GM21423 (cell line): ENCODE results near the gene TFIP11.
"Not testable (repeated sequence)": the region's sequence is repeated elsewhere in the genome, so short reads cannot be mapped to it uniquely, and the experiment has no call there.

Experiments used
- ATAC-seq: cut with Tn5 transposase; IDR thresholded peaks from one replicate; pipeline ENCODE4 v1.9.1; 2021; ENCODE audit warnings: mild to moderate bottlenecking, moderate library complexity; ENCODE audit not compliant: unreplicated experiment

The TFIP11 gene

DNA sequence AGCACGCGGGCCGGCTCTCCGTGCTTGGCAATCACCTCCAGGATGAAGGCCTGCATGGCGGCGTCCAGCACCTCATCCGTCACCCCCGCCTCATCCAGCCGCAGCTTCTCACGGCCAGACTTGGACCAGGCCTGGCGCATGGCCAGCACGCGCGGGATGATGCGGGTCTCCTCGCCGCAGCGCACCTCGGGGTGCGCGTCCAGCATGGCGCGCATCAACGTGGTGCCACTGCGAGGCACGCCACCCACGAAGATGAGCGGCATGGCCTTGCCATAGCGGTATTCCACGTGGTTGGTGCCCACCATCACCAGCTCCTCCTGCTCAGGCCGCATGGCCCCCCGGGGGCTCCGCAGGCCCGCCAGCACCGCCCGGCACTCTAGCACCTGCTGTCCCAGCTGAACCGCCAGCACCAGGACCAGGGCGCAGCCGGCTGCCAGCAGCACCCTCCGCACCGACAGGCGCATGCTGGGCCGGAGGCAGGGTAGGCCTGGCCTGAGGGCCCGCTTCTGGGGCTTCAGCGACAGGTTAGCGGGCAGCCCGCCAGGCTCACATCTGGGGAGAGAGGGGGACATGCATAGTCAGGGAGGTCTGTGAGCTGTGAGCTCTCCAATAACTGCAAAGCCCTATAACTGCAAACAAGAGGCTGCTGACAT lies 29.0 kb upstream of the TFIP11 start:
- no peak for ATAC-seq

DNA sequence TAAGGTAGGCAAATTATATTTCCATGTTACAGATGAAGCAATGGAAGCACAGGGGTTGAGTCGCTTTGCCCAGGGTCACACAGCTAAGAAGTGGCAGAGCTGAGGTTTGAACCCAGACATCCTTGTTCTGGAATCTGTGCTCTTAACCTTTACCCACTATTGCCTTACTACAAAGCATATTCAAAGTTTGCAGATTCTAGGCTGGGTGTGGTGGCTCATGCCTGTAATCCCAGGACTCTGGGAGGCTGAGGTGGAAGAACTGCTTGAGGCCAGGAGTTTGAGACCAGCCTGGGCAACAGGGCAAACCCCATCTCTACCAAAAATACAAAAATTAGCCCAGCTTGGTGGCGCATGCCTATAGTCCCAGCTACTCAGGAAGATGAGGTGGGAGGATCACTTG lies 27.8 kb upstream of the TFIP11 start:
- ATAC-seq = no peak

DNA sequence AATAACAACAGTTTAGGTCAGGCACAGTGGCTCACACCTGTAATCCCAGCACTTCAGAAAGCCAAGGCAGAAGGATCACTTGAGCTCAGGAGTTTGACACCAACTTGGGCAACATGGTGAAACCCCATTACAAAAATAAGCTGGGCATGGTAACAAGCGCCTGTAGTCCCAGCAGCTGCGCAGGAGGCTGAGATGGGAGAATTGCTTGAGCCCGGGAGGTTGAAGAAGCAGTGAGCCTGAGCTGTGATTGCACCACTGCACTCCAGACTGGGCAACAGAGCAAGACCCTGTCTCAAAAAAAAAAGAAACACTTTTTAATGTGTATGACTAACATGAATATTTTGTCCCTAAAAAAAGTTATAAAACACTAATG lies 24.5 kb upstream of the TFIP11 start:
- no peak for ATAC-seq

DNA sequence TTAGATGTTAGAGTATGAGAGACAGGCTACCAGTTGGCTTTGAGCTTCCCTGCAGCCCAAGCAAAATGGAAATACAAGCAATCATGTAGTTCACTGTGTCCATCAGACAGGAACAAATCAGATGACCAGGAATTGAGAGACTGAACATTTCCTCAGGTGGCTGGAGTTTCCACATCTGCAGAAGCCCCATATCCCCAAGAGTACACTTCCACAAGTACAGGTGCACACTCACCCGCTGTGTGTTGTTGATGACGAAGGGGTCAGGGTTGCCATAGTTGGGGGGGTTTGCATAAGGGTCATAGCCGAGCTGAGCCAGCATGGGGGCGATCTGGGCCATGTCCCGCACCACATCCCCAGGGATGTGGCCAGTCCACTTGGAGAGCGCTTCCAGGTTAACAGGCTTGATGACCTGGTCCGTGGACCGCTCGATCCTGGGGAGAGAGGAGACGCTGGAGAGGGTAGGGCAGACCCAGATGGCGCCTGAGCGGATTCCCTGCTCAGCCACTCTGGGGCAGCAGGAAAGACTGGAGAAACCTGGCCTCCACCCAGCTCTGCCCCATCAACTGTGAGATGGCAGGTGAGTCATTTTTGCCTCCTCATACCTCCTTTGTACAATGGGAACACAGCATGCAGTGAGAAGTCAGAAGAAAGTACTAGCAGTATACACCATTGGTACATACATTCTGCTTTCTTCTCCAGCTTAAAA lies 23.9 kb upstream of the TFIP11 start:
- no peak for ATAC-seq

DNA sequence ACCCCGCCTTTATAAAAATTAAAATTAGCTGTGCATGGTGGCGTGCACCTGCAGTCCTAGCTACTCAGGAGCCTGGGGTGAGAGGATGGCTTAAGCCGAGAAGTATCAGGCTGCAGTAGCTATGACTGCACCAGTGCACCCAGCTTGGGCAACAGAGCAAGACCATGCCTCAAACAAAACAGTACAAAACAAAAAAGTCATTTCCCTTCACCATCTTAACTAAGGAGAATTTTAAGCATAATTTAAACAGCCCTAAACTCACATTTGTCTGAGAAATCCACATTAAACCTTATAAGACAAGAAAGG lies 23.3 kb upstream of the TFIP11 start:
- no peak for ATAC-seq

DNA sequence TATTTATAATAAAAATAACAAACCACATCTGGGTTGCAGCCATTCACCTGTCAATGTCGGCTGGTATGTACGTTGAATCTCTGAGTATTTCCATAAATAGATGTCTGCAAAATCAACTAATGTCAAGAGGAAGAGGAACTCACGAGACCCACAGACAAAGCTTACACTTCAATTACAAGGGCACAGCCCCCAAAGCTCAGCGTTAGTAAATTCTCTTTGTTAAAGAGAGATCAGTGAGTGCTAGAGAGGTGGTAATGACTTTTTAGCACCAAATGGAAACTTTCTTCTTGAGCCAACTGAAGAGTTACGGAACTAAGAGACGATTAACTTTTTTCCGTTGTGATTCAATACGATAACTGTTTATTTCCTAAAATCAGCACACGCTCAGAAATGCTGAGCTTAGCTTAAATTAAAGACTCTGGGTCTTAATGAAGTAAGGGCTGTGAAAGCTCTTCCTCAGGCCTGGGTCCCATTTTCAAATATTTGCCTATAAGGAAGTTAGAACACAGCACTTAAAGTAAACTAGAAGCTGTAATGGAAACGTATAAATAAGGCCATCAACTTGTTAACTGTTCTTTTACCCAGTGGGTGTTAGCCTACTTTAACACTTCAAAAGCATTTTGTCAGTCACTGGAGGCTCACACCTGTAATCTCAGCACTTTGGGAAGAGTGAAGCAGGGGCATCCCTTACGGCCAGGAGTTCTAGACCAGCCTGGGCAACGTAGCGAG lies 22.8 kb upstream of the TFIP11 start:
- no peak for ATAC-seq

DNA sequence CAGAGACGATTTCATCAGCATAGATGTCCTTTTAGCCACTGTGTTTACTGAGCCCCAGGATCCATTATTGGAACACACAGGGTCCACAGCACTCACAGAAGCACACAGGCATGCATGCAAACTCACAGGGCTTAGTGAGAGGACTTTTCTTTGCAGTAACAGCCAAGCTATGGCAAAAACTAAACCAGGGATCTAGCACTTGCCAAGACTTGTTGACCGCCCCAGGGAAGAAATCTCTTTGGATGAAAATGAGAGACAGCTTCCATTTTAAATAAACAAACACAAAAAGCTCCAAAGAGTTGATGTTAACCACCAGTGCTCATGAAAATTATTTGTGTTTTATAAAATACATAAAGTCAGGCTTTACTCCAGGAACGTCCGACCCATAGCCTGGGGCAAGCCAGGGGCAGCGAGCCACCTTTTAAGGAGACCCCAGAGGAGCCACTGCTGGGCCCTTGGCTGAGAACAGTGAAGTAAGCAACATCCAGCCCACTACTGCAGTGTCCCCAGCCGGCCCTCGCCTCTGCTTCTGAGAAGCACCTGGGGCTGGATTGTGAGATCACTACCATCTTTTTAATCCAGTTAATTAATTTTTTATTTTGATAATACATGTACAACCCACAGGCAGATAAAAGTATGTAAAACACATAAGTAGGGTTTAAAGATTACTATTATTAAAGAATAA lies 22.0 kb upstream of the TFIP11 start:
- ATAC-seq = no peak

DNA sequence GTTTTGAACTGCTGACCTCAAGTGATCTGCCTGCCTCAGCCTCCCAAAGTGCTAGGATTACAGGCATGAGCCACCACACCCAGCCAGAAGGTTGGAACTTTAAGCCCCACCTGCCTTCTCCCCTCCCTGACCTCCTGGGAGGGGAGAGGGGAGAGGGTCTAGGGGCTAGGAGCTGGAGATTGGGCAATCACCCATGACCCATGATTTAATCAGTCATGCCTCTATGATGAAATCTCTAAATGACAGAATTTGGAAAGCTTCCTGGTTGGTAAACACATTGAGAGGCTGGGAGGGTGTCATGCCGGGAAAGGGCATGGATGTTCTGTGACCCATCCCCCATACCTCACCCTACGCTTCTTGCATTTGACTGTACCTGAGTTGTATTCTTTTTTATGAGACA lies 17.1 kb upstream of the TFIP11 start:
- no peak for ATAC-seq

DNA sequence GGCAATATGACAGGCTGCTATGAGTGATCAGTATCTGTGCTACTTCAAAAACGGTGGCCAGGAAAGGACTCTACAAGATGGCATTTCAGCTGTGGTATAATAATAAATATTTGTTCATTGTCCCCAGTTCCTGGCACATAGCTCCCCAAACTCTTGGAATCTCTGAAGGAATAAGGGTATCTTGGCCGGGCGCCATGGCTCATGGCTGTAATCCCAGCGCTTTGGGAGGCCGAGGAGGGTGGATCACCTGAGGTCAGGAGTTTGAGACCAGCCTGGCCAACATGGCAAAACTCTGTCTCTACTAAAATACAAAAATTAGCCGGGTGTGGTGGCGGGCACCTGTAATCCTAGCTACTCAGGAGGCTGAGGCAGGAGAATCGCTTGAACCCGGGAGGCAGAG lies 16.2 kb upstream of the TFIP11 start:
- ATAC-seq = not testable (repeated sequence)

DNA sequence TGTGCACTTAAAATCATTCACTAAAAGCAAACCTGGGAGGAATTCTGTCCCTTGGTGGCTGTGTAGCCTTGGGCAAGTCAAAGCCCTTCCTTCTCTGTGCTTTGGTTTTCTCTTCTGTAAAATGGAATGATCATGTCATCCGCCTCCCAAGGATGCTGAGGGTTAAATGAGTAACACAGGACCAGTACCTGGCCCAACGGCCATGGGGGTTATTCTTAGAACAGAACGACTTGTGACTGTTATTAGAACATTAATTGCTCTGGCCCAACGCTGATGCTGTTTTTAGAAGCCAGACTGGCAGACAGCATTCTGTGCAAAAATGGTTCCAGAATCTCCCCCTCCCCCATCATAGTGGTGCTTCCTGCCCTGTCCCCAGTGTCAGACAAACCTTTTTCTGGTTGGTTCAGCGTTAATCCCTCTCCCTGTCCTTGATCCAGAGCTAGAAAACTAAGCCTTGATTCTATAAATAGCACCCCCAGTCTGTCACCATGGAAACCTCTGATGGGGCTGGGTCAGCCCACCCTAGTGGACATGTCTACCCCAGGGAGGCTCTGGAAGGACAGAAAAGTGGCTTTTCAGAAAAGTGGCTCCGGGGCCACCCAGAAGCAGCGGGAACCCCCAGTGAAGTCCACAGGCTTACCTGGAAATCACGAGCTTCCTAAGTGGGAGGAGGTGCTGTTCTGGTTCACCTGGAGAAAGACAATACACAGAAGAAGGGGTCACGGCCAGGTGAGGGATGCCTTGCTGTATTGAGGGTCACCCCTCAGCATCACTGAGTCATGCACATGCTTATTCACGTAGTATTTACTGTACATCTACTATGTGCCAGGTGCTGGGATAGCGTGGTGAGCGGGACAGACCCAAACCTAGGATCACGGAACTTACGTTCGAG lies 15.5 kb upstream of the TFIP11 start:
- ATAC-seq = no peak

DNA sequence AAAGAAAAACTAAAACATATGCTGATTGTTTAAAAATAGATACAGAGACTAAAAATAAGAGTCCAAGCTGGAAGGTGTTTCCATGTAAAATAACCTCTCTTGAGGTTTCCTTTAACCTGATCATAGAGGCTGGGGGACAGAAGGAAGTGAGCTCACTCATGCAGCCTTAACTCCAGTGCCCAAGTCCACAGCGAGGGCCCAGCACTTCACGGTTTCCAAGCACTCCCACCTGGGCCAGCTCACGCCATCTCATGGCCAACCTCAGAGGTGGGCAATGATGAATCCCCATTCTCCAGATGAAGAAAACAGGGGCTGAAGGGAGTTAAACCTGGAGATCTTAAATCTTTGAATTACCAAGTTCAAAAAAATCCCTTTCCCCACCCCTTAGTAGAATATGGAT lies 14.9 kb upstream of the TFIP11 start:
- ATAC-seq = no peak

DNA sequence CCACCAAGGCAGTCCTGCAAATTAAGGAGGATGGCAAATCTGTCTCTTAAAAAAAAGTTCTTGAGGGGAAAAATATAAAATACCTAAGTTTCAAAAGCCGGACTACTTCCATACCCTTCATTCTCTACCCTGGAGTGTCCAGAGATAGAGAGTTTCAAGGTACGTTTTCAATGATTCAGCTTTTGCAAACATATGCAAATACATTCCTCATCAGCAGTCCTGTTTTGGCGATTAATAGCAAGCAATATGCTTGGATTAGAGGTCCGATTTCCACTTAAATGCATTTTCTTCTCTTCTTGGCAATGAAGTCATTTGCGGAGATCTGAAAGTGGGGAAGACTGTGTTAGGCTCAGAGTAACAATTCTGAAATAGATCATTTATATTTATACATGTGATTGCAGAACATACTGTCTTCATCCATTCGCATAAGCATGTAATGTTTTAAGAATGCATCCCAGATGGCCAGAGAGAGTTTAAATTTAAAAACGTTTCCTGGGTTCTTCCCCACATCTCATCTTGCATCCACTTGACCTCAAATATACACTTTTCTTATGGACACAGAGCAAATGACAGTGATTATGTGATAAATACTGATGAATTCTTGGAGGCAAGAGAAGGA lies 13.8 kb upstream of the TFIP11 start:
- no peak for ATAC-seq

DNA sequence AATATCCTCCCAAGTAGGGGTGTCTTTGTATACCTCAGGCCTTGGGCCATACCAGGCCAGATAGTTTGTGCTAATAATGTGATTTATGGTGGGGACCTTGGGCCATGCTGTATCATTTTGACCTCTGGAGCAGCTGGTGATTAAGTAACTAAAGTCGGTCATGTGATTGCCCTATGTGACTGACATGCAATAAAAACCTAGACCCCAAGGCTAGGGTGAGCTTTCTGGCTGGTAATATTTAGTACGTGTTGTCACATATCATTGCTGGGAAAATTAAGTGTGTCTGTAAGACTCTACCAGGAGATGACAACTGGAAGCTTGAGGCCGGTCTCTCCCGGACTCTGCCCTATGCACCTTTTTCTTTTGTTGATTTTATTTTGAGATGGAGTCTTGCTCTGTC lies 12.6 kb upstream of the TFIP11 start:
- ATAC-seq = no peak

DNA sequence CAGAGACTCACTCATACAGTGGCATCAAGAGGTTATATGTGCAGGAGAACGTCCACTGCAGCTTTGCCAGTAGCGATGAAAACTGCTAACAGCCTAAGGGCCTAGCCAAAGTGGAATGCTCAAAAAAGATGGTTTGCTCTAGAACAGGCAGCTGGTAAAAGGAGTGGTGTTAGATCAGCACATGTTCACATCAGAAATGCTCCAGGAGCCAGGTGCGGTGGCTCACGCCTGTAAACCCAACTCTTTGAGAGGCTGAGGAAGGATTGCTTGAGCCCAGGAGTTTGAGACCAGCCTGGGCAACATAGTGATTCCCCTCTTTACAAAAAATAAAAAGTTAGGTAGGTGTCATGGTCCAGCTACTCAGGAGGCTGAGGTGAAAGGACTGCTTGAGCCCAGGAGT lies 10.3 kb upstream of the TFIP11 start:
- no peak for ATAC-seq

DNA sequence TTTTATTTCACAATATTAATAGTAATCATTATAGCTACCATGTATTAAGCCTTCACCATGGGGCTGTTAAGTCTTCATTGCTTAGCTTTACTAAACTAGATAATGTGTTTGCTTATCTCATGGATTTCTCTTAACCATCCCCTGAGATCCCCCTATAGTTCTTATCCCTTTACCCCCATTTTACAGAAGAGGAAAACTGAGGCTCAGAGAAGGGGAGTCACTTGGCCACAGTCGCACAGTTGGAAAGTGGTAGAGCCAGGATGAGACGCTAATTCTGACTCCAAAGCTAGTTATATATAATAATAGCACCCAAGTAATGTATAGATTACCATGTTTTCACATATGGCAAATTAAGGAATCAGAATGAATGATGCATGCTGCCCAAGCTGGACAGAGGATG lies 9.7 kb upstream of the TFIP11 start:
- ATAC-seq = no peak

DNA sequence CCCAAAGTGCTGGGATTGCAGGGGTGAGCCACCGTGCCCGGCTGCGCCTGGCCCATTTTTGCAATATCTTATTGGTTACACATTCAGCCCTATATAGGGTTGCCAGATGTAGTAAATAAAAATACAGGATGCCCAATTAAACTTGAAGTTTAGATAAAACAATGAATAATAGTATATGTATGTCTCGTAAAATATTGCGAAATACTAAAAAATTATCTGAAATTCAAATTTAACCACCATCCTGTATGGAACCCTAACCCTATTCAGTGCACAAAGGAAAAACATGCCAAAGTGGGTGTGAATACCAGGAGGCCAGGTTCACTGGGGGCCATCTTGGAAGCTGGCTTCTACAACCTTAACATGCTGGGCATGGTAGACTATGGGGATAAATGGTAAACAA lies 5.2 kb upstream of the TFIP11 start:
- no peak for ATAC-seq

DNA sequence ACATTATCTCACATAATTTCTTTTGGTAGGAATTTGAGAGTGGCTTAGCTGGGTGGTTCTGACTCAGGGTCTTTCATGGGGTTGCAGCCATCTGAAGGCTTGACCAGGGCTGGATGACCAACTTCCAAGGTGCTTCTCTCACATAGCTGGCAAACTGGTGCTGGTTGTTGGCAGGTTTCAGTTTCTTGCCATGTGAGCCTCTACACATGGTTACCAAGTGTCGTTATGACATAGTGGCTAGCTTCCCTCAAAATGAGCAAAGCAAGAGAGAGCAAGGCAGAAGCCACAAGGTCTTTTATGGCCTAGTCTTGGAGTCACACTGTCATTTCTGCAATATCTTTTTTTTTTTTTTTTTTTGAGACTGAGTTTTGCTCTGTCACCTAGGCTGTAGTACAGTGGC lies 4.2 kb upstream of the TFIP11 start:
- no peak for ATAC-seq

DNA sequence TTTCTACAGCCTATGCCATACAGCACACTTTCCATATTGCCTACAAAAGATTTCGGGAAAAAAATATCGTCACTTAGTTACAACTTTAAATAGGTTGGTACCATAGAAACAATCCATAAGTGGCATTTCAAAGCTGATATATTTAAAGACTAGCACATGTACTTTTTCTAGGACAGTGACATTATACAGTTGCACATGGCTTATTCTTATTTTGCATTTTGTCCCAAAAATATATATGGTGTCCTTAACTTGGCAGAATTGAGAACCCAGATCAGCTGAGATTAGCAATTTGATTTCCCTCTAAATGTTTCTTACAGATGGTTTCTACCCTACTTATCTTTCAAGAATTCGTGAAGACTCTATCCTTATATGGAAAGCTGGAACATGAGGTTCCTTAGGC lies 3.7 kb upstream of the TFIP11 start:
- no peak for ATAC-seq

DNA sequence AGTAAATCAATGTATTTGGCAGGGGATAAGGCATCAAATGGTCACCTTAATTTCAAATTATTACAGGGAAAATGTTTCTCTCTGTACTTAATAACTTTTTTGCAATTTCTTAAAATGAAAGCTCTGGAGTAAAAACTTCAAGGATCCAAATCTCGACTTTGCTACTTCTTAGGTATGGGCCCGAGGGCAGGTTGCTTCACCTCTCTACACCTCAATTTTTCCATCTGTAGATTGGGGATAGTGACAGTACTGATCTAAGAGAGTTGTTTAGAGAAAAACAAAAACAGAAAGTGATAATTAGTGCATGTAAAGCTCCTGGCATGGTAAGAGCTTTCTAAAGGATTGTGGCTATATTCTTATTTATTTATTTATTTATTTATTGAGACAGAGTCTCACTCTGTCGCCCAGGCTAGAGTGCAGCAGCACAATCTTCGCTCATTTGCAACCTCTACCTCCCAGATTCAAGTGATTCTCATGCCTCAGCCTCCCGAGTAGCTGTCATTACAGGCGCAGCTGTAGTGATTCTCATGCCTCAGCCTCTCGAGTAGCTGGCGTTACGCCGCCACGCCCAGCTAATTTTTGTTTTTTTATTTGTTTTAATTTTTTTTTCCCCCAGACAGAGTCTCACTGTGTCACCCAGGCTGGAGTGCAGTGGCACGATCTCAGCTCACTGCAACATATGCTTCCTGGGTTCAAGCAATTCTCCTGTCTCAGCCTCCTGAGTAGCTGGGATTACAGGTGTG lies 2.3 kb upstream of the TFIP11 start:
- no peak for ATAC-seq

DNA sequence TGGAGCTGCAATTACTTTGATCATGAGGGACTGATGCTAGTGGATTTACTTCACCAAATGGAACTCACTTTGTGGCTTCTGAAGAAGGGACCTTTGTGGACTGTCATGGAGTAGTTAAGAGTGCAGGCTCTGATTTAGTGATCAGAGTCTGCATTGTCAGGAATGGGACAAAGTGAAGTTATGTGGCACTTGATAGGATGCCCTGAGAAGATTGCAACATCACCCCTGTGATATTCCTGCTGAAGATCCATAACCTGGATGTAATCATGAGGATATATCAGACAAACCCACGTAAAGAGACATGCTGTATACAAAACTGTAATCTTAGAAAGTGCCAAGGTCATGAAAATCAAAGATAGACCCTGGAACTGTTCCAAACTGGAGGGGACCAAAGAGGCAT lies 1.6 kb upstream of the TFIP11 start:
- no peak for ATAC-seq
